Esophagus squamous epithelium (tissue), 4 donors: ENCODE measurements around the gene MTHFD2L.

Source experiments
- POLR2A ChIP-seq, 4 donors: fragments of 450-650 bp; IDR thresholded peaks; one replicate each; pipeline ENCODE4 v1.6.1; 2017; ENCODE audit warnings: antibody characterized with exemption in 4 of 4, mild to moderate bottlenecking in 4 of 4, moderate library complexity in 3 of 4
- TF ChIP-seq, protein P1 (sequence below), 6 experiments: fragments of 450-650 bp in 4 of 6; fragments of 200-600 bp in 2 of 6; sonication (generic) in 2 of 6; IDR thresholded peaks; one replicate each; pipeline ENCODE4 v1.5.1; 2016 to 2019; ENCODE audit warnings: antibody characterized with exemption in 6 of 6, mild to moderate bottlenecking in 4 of 6, moderate library complexity in 4 of 6

DNA sequence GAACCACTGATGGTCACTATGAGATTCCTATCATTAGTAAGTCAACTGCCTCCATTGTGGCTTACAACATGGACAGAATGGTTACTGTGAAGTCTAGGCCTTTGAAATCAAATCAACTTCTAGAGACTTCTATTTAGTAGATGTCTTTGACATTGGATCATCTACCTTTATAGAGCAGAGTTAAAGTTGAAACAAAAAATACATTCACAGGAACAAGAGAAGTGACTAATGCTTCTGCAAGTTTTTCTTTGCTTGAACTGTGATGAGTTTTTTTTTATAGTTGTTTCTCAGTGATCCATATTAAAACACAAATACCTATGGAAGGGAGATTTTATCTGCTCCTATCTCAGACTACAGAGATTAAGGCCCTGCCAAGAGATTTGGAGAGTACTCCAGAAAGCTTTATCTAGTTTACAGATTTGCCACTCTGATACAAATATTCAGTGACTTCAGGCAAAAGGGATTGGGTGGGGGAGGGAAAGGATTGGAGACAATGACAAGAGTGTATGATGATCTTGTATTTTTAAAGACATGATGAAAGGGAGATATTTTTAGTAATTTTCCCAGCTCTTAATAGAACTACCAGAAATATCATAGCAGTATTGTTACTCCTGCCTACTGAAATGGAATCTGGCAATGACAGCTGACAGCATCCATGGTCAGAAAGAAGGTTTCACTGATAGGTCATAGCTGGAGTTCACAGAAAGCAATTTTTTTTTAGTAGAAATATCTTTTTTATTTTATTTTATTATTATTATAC, 134.4 kb downstream of the MTHFD2L start:
- TF ChIP-seq, protein P1, sequence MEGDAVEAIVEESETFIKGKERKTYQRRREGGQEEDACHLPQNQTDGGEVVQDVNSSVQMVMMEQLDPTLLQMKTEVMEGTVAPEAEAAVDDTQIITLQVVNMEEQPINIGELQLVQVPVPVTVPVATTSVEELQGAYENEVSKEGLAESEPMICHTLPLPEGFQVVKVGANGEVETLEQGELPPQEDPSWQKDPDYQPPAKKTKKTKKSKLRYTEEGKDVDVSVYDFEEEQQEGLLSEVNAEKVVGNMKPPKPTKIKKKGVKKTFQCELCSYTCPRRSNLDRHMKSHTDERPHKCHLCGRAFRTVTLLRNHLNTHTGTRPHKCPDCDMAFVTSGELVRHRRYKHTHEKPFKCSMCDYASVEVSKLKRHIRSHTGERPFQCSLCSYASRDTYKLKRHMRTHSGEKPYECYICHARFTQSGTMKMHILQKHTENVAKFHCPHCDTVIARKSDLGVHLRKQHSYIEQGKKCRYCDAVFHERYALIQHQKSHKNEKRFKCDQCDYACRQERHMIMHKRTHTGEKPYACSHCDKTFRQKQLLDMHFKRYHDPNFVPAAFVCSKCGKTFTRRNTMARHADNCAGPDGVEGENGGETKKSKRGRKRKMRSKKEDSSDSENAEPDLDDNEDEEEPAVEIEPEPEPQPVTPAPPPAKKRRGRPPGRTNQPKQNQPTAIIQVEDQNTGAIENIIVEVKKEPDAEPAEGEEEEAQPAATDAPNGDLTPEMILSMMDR (IDR thresholded peaks at IDR 0.05) = no peak
- TF ChIP-seq POLR2A (IDR thresholded peaks at IDR 0.05) = no peak
